ENCODE measurements around the gene TBL1X. TPM values are rescaled to one million over a fixed set of nuclear protein-coding genes. Genes with fewer than 3 reads are reported as not detected.

Gene TBL1X
- total RNA-seq, 4 donors from 2014 or later: 14.8 to 31.7 (median 16.8) TPM

DNA sequence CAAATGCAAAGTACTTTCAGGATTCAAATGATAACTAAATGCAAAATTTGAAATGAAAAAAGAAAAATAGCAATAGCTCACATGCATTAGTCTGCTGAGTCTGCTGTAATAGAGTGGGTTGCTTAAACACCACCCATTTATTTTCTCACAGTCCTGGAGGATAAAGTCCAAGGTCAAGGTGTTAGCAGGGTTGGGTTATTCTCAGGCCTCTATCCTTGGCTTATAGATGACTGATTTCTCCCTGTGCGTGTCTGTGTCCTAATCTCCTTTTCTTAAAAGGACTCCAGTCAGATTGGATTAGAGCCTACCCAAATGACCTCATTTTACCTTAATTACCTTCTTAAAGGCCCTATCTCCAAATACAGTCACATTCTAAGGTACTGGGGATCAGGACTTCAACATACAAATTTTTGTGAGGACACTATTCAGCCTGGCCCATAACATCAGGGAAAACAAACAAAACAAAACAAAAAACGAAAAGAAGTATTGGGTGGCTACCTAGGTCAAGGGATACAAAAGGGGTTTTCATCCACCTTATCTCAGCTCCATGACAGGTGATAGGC, 6.3 kb upstream of the TBL1X start:
- DNase-seq (ENCODE audit: low spot score in 2 of 2): no peak
- 48 to 64% methylated on average over 2 of the region's 2 CpGs for WGBS, 2 donors
- intact Hi-C loops (cut with DNase I; ENCODE audit: low total_unique reads): no loop called here
- no peak overlapping the region for H3K4me3 ChIP-seq (ENCODE audit: low read depth, poor library complexity, severe bottlenecking)
- TF ChIP-seq POLR2A (IDR thresholded peaks at IDR 0.05) (no peak), CTCF (IDR thresholded peaks at IDR 0.05) (no peak)

DNA sequence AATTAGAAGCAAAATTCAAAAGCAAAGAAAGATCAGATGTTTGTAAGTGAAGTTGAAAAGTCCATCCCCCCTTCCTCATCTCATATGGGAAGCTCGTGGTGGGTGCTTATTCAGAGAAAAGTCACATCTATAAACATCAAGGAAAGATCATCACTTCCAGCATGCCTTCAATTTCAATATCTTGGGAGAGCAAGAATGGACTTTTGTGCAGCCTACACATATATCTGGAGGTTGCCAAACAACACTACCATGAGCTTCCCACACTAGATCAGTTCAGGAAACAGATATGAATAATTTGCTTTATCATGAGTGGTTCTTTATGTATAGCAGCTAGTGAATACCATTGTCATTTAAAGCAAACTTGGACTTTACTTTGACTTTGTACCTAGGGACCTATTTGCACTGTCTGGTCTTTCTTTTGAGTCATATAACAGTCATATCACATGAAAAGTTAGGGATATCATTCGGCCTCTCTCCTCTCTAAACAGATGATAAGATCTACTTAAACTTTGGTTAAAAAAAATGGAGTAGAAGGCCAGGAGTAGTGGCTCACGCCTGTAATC, 5.6 kb upstream of the TBL1X start:
- WGBS, 2 donors: 73 to 81% methylated on average over 3 of the region's 3 CpGs
- TF ChIP-seq POLR2A (IDR thresholded peaks at IDR 0.05) (no peak), CTCF (IDR thresholded peaks at IDR 0.05) (no peak)
- intact Hi-C loops (cut with DNase I; ENCODE audit: low total_unique reads): no loop called here
- no peak overlapping the region for H3K4me3 ChIP-seq (ENCODE audit: low read depth, poor library complexity, severe bottlenecking)
- no peak for DNase-seq (ENCODE audit: low spot score in 2 of 2)

- no peak overlapping the region for H3K4me3 ChIP-seq (ENCODE audit: low read depth, poor library complexity, severe bottlenecking)
- intact Hi-C loops (cut with DNase I; ENCODE audit: low total_unique reads): no loop called here
- TF ChIP-seq POLR2A (IDR thresholded peaks at IDR 0.05): no peak
- no peak for TF ChIP-seq CTCF (IDR thresholded peaks at IDR 0.05)
- DNase-seq (ENCODE audit: low spot score in 2 of 2): no peak
- WGBS, 2 donors: 74 to 83% methylated on average over 6 of the region's 6 CpGs
Observed at GRCh38 chrX:9461087-9461486, 3.8 kb upstream of the TBL1X start.

- no peak overlapping the region for H3K4me3 ChIP-seq (ENCODE audit: low read depth, poor library complexity, severe bottlenecking)
- 45 to 56% methylated on average over 6 of the region's 6 CpGs for WGBS, 2 donors
- intact Hi-C loops (cut with DNase I; ENCODE audit: low total_unique reads): no loop called here
- no peak for DNase-seq (ENCODE audit: low spot score in 2 of 2)
- no peak for TF ChIP-seq POLR2A (IDR thresholded peaks at IDR 0.05)
- TF ChIP-seq CTCF (IDR thresholded peaks at IDR 0.05): no peak
Observed at GRCh38 chrX:9462456-9462855, 2.4 kb upstream of the TBL1X start.

DNA sequence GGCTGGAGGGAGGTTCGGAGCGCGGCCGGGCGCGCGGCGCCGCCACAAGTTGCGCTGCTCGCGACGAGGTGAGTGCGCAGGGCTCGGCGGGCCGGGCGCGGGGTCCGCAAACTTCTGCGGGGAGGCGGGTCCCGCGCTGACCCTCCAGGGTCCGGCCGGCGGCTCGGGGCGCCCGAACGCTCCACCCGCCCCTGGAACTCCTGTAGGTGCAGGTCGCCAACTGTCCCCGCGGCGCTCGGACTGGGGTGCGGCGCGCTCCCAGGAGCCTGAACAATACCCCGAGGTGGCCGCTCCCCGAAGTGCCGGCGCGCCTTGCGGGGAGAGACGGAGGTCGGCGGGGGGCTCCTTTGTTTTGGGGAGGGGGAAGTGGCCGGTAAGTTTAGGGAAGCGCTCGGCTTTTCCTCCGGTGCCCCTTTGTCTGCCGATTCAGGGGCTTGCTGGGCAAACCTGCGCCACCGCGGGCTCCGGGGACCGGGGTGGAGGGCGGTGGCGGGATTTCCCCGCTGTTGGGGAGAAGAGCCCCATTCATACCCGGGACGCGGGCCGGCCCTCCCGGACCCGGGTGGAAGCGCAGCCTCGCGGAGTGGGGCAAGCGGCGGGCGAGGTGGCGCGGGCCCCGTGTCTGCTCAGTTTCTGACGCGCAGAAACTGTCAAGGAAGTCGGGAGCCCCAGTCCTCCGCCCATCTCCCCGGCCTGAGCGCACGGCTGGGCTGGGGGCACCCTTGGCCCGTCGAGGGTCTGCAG, 694 bp downstream of the TBL1X start:
- WGBS, 2 donors: 6% methylated on average over 22 of the region's 87 CpGs; no CpG with 5 or more reads in 1 of the 2 donors
- intact Hi-C loops (cut with DNase I; ENCODE audit: low total_unique reads): no loop called here

More for the DNA sequence above, 694 bp downstream of the TBL1X start:
- H3K4me3 ChIP-seq (ENCODE audit: low read depth, poor library complexity, severe bottlenecking): peak overlapping the region; percentile 48
- TF ChIP-seq CTCF (IDR thresholded peaks at IDR 0.05) (no peak), POLR2A (IDR thresholded peaks at IDR 0.05) (no peak)
- DNase-seq (ENCODE audit: low spot score in 2 of 2): no peak
